K562 (cell line): Measurements from ENCODE around the gene MARK3. TPM values are rescaled to one million over a fixed set of nuclear protein-coding genes. Genes with fewer than 3 reads are reported as not detected.

Source experiments
- ARID4B ChIP-seq: sonication (generic); formaldehyde crosslinking; IDR thresholded peaks from 2 replicates; pipeline ENCODE4 v1.8.0; 2022; ENCODE audit warnings: mild to moderate bottlenecking, missing genetic modification reagents
- ATF1 ChIP-seq, 2 experiments: fragments of 450-650 bp in 1 of 2; IDR thresholded peaks; 2 replicates each; pipeline ENCODE4 v1.6.1; 2016; ENCODE audit warnings: missing compliant biosample characterization in 1 of 2, missing genetic modification characterization in 1 of 2
- GTF2B ChIP-seq: IDR thresholded peaks from 2 replicates; pipeline ENCODE4 v1.6.1; 2011; ENCODE audit not compliant: insufficient read length; ENCODE audit errors: extremely low read depth
- GTF2F1 ChIP-seq: IDR thresholded peaks from 2 replicates; pipeline ENCODE4 v1.6.1; 2011; ENCODE audit warnings: low read depth, low read length, improper control_type of control experiment
- HNRNPH1 ChIP-seq: fragments of 200-400 bp; formaldehyde crosslinking; optimal IDR thresholded peaks from 2 replicates; pipeline ENCODE3; 2017; ENCODE audit warnings: low read depth, mild to moderate bottlenecking, low read length, moderate library complexity
- MXD1 ChIP-seq: fragments of 250-450 bp; sonication (Bioruptor Pico); IDR thresholded peaks from 2 replicates; pipeline ENCODE4 v1.8.0; 2021; ENCODE audit warnings: borderline replicate concordance, mild to moderate bottlenecking, moderate library complexity; ENCODE audit not compliant: poor library complexity, severe bottlenecking
- NCOR1 ChIP-seq: fragments of 450-650 bp; IDR thresholded peaks from 2 replicates; pipeline ENCODE4 v1.6.1; 2016; ENCODE audit warnings: mild to moderate bottlenecking, moderate library complexity
- NKRF ChIP-seq: fragments of 450-650 bp; IDR thresholded peaks from 2 replicates; pipeline ENCODE4 v1.6.1; 2016; ENCODE audit warnings: borderline replicate concordance
- RBM22 ChIP-seq: fragments of 200-400 bp; formaldehyde crosslinking; IDR thresholded peaks from 2 replicates; pipeline ENCODE4 v1.6.1; 2018; ENCODE audit warnings: low read length, low read depth; ENCODE audit not compliant: poor library complexity, severe bottlenecking
- RBM39 ChIP-seq: fragments of 200-400 bp; formaldehyde crosslinking; optimal IDR thresholded peaks from 2 replicates; pipeline ENCODE3; 2018; ENCODE audit warnings: low read depth, low read length
- STAG1 ChIP-seq: sonication (generic); formaldehyde crosslinking; IDR thresholded peaks from 2 replicates; pipeline ENCODE4 v1.5.0; 2020; ENCODE audit warnings: missing genetic modification reagents, borderline replicate concordance
- ZFP91 ChIP-seq: sonication (generic); formaldehyde crosslinking; IDR thresholded peaks from 2 replicates; pipeline ENCODE4 v1.8.0; 2022; ENCODE audit warnings: mild to moderate bottlenecking, missing genetic modification reagents
- ZNF124 ChIP-seq: sonication (generic); formaldehyde crosslinking; IDR thresholded peaks from 2 replicates; pipeline ENCODE4 v1.8.1; 2022; ENCODE audit warnings: missing genetic modification reagents
- polyA plus RNA-seq, 8 experiments: library from polyadenylated mRNA; depleted of rRNA in 4 of 8; stranded (reverse) in 5 of 8; unstranded in 3 of 8; fragments of >200 nt; fragmentation: Nextera tagmentation in 2 of 8; fragmentation: Illumina TruSeq in 1 of 8; extraction: Ambion mirVana in 2 of 8; extraction: Trizol in 1 of 8; gene quantifications; 2 replicates each; pipeline versions ENCODE4 v1.2.1 to v1.2.3, GENCODE V29; 2011 to 2014; ENCODE audit warnings: inconsistent platforms in 1 of 8, missing spikeins in 1 of 8
- total RNA-seq, 7 experiments: library from RNA; depleted of rRNA in 6 of 7; stranded (reverse); fragments of >200 nt in 6 of 7; fragmentation: Illumina TruSeq in 2 of 7; extraction: Trizol in 2 of 7; gene quantifications; 2 replicates each; pipeline versions ENCODE4 v1.2.1 to v1.2.3, GENCODE V29; 2011 to 2021; ENCODE audit warnings: low replicate concordance in 1 of 7

The MARK3 gene
- total and polyA plus RNA-seq, 9 of the 15 experiments (the other 6 are each of a cell fraction or from before 2014, with no cell fraction given), result 10.1 to 68.7 (median 56.3) TPM

- TF ChIP-seq NKRF, result peak; percentile 8; the same call in 1 of the 2 replicates
- no peak for TF ChIP-seq HNRNPH1
- no peak for TF ChIP-seq MXD1
- no peak for TF ChIP-seq RBM39
- TF ChIP-seq ATF1 (CRISPR knock-in tag; IDR thresholded peaks at IDR 0.05), result no peak
- TF ChIP-seq ATF1 (tag; IDR thresholded peaks at IDR 0.05), result peak; percentile 57; the same call in 1 of the 2 replicates
- no peak for TF ChIP-seq GTF2F1
- TF ChIP-seq ZNF124 (CRISPR knock-in tag), result no peak
- no peak for TF ChIP-seq NCOR1
- TF ChIP-seq RBM22, result no peak
- TF ChIP-seq ZFP91 (CRISPR knock-in tag), result no peak
- TF ChIP-seq ARID4B, result peak; percentile 12; the same call in 1 of the 2 replicates
- no peak for TF ChIP-seq GTF2B
- TF ChIP-seq STAG1 (CRISPR knock-in tag), result no peak
These were observed 144.5 kb downstream of the MARK3 start (continued) for GRCh38 chr14:103529383-103530365.
